Astrocyte of the cerebellum (primary cell): ENCODE results near the gene FGF19.

ENCODE experiments used
- DNase-seq: peaks from one replicate; pipeline ENCODE4 v3.0.0-alpha.2; 2011; ENCODE audit warnings: low read depth
- H3K4me3 ChIP-seq: 2 replicates; pipeline ENCODE4 v1.5.1; 2011; ENCODE audit warnings: mild to moderate bottlenecking, low read depth, low read length, moderate library complexity
- in situ Hi-C: cut with HindIII; loops from 2 replicates; pipeline ENCODE4 v1.10.0; 2017; ENCODE audit warnings: low sequenced_read_pairs
- TF ChIP-seq, protein P1 (sequence below): IDR thresholded peaks from 2 replicates; pipeline ENCODE4 v1.5.1; 2012; ENCODE audit warnings: low read length, low read depth, moderate library complexity, mild to moderate bottlenecking; ENCODE audit errors: missing control alignments

The FGF19 gene

DNA sequence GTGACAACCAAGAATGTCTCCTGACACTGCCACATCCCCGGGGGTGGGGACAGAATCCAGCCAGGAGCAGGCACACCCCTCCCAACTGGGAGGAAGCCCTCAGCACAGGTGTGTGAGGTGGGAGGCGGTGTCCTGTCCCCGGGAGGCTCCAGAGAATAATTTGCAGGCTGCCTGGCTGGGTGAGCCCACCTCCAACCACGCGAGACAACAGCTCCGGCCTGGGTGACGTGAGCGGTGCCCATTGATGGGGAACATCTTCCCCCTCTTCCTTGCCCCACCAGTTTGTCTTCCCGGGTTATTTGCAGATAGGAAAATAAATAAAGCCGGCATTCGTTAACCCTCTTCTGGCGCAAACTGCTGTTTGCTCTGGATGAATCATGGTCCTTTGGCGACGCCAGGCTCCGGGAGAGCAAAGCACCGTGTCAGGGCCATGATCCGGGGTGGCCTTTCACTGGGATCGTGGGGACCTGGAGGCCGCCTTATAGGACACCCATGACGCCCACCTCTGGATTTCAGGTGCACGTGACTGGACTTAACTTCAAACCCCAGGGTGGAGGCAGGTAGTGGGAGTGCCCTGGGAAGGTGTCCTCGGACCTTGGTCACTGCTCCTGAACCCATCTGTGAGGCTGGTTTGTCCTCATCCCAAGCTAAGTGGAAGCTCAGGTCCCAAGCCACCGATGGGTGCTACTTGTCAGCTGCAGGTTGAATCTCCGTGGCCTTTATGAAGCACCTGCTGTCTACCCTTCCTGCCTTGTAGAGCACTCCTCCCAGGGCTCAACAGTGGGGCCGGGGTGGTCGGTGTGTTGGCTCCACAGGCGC, 49.0 kb downstream of the FGF19 start:
- TF ChIP-seq, protein P1, sequence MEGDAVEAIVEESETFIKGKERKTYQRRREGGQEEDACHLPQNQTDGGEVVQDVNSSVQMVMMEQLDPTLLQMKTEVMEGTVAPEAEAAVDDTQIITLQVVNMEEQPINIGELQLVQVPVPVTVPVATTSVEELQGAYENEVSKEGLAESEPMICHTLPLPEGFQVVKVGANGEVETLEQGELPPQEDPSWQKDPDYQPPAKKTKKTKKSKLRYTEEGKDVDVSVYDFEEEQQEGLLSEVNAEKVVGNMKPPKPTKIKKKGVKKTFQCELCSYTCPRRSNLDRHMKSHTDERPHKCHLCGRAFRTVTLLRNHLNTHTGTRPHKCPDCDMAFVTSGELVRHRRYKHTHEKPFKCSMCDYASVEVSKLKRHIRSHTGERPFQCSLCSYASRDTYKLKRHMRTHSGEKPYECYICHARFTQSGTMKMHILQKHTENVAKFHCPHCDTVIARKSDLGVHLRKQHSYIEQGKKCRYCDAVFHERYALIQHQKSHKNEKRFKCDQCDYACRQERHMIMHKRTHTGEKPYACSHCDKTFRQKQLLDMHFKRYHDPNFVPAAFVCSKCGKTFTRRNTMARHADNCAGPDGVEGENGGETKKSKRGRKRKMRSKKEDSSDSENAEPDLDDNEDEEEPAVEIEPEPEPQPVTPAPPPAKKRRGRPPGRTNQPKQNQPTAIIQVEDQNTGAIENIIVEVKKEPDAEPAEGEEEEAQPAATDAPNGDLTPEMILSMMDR = no peak
- in situ Hi-C loops = loop anchor here (5.0 kb wide), 1 partner anchor 563 kb away; no protein-coding TSS in a partner anchor
- H3K4me3 ChIP-seq = no peak overlapping the region
- no peak for DNase-seq

DNA sequence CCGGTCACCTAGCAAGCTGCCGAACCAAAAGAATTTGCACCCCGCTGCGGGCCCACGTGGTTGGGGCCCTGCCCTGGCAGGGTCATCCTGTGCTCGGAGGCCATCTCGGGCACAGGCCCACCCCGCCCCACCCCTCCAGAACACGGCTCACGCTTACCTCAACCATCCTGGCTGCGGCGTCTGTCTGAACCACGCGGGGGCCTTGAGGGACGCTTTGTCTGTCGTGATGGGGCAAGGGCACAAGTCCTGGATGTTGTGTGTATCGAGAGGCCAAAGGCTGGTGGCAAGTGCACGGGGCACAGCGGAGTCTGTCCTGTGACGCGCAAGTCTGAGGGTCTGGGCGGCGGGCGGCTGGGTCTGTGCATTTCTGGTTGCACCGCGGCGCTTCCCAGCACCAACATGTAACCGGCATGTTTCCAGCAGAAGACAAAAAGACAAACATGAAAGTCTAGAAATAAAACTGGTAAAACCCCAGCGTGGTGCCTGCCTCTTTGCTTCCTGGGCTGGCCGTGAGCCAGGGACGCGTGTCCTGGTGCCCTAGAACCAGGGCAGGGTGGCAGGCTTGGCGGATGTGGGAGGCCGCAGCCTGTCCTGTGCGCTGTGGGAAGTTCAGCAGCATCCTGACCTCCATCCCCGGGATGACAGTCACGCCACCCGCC, 49.7 kb downstream of the FGF19 start:
- H3K4me3 ChIP-seq = no peak overlapping the region
- TF ChIP-seq, protein P1 = no peak
- no peak for DNase-seq
- in situ Hi-C loops = loop anchor here (5.0 kb wide), 1 partner anchor 562 kb away; no protein-coding TSS in a partner anchor

DNA sequence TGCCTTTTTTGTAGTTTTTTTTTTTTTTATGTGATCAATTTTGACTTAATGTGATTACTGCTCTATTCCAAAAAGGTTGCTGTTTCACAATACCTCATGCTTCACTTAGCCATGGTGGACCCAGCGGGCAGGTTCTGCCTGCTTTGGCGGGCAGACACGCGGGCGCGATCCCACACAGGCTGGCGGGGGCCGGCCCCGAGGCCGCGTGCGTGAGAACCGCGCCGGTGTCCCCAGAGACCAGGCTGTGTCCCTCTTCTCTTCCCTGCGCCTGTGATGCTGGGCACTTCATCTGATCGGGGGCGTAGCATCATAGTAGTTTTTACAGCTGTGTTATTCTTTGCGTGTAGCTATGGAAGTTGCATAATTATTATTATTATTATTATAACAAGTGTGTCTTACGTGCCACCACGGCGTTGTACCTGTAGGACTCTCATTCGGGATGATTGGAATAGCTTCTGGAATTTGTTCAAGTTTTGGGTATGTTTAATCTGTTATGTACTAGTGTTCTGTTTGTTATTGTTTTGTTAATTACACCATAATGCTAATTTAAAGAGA, 50.3 kb downstream of the FGF19 start:
- TF ChIP-seq, protein P1 = no peak
- DNase-seq = no peak
- in situ Hi-C loops = loop anchor here (5.0 kb wide), 1 partner anchor 561 kb away; no protein-coding TSS in a partner anchor
- no peak overlapping the region for H3K4me3 ChIP-seq

DNA sequence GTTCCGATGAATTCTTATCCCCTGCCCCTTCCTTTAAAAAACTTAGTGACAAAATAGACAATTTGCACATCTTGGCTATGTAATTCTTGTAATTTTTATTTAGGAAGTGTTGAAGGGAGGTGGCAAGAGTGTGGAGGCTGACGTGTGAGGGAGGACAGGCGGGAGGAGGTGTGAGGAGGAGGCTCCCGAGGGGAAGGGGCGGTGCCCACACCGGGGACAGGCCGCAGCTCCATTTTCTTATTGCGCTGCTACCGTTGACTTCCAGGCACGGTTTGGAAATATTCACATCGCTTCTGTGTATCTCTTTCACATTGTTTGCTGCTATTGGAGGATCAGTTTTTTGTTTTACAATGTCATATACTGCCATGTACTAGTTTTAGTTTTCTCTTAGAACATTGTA, 50.8 kb downstream of the FGF19 start:
- TF ChIP-seq, protein P1 = no peak
- no peak for DNase-seq
- in situ Hi-C loops = loop anchor here (5.0 kb wide), 1 partner anchor 561 kb away; no protein-coding TSS in a partner anchor
- H3K4me3 ChIP-seq = no peak overlapping the region

DNA sequence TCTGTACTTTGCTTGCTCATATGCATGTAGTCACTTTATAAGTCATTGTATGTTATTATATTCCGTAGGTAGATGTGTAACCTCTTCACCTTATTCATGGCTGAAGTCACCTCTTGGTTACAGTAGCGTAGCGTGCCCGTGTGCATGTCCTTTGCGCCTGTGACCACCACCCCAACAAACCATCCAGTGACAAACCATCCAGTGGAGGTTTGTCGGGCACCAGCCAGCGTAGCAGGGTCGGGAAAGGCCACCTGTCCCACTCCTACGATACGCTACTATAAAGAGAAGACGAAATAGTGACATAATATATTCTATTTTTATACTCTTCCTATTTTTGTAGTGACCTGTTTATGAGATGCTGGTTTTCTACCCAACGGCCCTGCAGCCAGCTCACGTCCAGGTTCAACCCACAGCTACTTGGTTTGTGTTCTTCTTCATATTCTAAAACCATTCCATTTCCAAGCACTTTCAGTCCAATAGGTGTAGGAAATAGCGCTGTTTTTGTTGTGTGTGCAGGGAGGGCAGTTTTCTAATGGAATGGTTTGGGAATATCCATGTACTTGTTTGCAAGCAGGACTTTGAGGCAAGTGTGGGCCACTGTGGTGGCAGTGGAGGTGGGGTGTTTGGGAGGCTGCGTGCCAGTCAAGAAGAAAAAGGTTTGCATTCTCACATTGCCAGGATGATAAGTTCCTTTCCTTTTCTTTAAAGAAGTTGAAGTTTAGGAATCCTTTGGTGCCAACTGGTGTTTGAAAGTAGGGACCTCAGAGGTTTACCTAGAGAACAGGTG, 51.8 kb downstream of the FGF19 start:
- TF ChIP-seq, protein P1 = no peak
- in situ Hi-C loops = loop anchor here (5.0 kb wide), 1 partner anchor 560 kb away; no protein-coding TSS in a partner anchor
- DNase-seq = no peak
- no peak overlapping the region for H3K4me3 ChIP-seq
